HG02759 (cell line): ENCODE results near the gene ALLC.

Source experiments
- ATAC-seq: cut with Tn5 transposase; IDR thresholded peaks from one replicate; pipeline ENCODE4 v1.9.1; 2021; ENCODE audit warnings: mild to moderate bottlenecking, moderate library complexity; ENCODE audit not compliant: unreplicated experiment

Gene ALLC

GRCh38 chr2:3708576-3708975 lies 50.6 kb downstream of the ALLC start:
- no peak for ATAC-seq

DNA sequence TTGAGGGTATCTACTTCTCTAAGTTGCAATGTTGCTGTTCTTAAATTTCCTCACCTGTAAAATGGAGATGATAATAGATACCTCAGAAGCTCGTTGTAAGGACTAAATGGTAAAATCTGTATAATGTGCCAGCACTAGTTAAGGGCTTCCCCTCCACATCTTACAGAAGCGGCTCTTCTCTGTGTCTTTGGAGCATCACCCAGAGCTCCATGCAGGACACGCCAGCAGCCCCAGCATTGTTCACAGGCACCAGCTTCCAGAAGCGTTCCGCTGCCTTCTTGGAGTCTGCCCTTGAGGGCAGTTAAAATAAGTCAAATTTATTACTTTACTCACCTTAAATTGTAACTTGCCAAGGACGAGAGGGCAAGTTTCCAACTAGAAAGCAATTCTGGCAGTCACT lies 51.2 kb downstream of the ALLC start:
- ATAC-seq = no peak

- no peak for ATAC-seq
Measured at GRCh38 chr2:3712424-3712823, 54.4 kb downstream of the ALLC start.

GRCh38 chr2:3712831-3713503 lies 55.0 kb downstream of the ALLC start:
- no peak for ATAC-seq

- no peak for ATAC-seq
Measured at GRCh38 chr2:3718679-3719078, 60.7 kb downstream of the ALLC start.

DNA sequence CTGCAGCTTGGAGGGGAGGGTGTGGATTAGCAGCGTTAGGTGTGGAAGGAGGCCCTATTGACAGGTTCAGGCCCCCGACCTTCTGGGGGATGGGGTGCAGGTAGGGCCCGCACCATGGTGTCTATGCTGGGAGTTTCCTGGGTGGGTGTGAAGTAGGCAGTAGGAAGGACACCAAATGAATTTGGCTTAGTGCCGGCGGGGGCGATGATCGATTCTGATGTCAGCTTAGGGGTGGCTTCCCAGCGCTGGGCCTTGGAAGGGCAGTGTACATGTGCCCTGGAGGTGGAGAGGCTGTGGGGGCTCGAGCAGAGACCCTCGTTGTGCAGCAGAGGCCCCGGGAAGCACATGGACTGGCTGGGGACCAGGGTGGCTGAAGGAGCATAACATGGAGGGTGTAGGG lies 67.0 kb downstream of the ALLC start:
- ATAC-seq = no peak

DNA sequence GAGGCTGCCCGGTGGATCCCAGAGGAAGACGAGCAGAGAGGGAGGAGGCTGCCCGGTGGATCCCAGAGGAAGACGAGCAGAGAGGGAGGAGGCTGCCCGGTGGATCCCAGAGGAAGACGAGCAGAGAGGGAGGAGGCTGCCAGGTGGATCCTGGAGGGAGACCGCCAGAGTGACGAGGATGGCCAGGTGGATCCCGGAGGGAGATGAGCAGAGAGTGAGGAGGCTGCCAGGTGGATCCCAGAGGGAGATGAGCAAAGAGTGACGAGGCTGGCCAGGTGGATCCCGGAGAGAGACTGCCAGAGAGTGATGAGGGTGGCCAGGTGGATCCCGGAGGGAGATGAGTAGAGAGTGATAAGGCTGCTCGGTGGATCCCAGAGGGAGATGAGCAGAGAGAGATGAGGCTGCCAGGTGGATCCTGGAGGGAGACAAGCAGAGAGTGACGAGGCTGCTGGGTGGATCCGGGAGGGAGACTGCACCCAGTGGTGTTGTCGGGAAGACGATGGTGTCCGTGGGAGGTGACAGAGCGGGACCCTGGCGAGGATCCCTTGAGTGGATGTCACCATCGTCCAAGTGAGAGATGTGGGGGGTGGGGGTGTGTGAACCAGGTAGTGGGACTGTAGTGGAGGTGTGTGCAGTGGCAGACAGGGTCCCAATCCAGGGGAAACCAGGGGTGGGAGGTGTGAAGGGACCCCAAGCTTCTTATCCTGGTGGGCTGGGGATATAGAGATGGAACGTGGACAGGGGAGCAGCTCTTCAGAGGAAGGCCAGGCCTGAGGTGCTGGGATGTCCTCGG lies 67.7 kb downstream of the ALLC start:
- no peak for ATAC-seq

DNA sequence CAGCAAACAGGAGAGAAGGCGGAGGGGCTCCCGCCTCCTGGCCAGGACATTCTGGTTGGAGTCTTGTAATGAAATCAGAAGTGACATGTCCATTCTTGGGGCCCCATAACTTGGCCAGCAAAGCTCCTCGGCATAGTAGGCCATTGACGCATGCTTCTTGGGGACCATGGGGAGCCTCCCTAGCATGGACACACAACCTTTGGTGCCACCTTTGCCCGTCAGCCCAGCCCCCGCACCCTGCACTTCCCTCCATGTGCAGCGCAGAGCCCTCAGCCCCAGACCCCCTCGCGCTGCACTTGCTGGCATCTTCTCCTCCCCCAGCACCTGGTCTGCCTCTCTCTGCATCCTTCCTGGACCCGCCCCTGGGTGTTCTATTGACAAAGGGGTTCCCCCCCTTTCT lies 68.5 kb downstream of the ALLC start:
- ATAC-seq = no peak

DNA sequence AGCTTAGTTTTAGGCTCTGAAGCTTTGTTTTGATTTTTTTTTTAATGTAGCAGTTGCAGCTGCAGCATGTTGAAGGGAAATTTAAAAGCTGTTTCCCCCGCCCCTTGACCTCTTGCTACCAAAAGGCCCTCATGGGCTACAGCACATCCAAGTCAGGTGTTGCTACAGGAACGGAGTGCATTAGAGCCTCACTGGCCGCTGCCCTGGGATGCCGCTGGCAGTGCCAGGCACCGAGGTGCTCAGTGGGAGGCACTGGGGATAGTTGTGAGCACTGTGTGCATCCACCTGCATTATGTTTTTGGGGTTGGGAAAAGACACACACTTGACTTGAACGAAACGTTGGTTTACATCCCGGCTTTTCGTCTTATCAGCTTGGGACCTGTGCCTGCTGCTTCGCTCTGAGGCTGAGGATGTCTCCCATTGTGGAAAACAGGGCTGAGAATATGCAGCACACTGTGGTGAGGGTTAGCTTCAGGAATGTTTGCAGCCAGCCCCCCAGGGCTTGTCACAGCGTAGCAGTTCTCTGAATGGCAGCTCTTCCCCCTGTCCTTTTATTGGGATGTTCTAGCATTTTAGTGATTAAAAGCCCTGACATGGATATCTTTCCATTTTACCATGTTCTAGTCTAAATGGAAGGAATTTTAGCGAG lies 69.5 kb downstream of the ALLC start:
- ATAC-seq = no peak

DNA sequence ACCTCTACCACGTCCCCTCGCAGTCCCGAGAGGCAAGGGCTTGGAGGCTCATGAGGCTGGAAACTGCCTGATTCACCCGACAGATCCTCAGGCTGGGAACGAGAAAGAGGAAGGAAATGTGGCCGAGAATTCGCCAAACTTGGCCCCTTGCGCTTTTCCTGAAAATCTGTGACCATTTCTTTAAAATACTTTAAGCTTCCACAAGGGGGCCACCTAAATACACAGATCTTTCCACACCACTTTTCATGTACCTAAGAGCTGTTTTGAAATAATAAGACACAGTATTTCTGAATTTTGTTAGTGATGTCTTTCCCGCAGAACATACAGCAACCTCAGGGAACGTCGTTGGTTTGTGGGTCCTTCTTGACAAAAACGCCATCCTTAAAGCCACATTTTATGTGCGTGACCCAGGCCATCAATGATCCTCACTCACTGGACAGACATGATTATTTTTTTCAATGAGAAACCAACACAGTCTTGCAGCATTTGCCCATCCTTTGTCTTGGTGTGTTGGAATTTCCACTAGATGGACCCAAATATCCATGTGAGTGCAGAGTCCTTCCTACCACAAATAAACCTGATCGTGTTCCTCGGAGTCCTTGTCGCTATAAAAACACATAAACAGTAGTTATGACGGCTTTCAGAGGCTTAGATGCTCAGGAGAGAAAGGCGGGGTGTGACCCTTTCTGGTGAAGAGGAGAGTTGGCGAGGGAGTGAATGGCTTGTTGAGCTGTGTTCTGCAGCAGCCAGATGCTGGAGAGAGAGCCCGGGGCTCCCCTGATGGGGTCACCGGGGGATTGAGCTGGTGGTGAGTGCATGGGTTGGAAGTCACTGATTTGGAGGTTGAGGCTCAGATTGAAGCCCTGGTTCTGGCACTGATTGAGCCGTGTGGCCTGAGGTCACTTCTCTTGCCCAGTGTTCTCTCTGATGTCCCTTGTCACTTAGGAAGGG lies 70.4 kb downstream of the ALLC start:
- peak; percentile 52 for ATAC-seq

GRCh38 chr2:3729055-3729448 lies 71.1 kb downstream of the ALLC start:
- ATAC-seq = no peak

DNA sequence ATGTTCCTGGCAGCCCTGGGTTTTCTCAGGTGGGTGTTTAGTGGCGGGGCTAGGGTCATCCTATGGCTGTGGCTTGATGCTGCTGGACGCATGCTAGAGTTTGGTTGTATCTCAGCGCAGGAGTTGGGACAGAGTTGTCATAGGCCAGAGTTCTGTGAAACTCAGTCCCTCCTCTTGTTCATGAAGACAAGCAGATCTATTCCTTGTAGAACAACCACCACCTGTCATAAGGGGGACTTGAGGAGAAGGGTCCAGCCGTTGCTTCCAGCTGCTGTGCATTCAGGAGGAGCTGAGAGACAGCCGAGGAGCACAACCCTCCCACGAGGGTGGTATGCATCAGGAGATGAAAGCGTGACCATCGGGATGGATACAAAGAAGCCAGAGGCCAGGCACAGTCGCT lies 71.8 kb downstream of the ALLC start:
- no peak for ATAC-seq

DNA sequence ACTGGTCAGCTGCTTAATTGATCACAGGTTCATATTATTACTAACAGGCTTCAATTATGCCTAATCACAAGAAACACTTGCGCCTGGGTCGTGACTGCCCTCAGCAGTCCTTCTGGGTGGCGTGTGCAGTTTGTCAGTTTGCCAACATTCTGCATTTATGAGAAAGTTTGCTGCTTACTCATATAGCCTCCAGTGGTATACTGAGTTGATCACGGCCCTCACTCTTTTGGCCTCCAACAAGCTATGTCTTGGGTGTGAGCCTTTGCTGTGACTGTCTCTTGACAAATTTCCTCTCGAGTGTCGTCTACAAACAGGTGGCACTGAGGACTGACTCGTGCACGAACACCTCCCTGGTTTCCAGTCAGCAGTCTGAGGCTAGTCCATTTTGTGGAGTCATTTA lies 72.6 kb downstream of the ALLC start:
- ATAC-seq = no peak

DNA sequence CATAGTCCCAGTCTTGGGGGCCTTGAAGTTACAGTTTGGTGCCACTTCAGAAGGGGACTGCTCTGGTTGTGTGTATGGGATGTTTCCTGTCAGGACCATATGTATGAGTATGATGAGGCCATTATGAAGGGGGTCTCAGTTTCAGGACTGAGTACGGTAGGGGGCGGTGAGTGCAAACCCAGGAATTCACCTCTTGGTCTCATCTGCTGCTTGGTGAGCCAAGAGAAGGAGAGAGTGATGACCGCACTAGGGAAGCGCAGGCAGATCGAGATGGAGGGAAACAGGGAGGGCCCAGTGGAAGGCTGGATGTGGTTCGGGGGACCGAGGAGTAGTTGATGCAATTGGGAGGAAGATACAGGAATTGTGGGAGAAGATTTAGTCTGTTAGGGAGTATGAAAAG lies 73.8 kb downstream of the ALLC start:
- no peak for ATAC-seq

DNA sequence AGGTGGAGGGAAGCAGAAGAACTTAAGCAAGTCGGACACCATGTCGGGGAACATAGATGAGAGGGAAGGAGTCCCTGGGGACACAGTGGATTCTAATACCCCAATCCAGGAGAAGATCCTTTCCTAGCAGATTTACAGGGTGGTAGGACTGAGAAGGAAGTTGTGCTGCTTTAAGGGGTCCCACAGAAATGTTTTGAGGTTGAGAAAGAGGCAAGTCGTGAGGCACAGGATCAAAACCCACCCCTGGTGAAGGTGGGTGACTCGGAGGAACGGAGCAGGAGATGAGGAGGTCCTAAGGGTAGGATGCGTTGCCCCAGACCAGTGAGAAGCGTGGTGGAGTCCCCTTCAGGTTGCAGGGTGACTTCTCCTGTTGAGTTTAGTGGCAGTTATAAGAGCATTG lies 78.1 kb downstream of the ALLC start:
- no peak for ATAC-seq

- no peak for ATAC-seq
Measured at GRCh38 chr2:3737128-3737527, 79.1 kb downstream of the ALLC start.

DNA sequence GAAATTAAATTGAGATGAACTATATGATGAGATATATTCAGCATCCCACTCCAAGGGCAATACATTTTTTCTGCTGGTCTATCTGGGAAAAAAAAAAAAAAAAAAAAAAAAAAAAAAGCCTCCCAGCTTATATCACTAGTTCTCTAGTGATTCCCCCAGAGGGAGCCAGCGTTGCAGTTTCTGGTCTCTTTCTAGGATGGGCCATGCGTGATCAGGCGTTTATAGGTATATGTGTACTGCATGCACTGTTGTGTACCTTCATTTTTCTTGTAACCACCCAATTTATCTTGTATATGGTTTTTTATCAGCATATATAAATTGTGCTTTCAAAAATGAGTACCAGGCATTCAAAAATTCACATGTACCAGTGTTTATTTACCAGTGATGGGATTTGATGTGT lies 80.5 kb downstream of the ALLC start:
- ATAC-seq = no peak

DNA sequence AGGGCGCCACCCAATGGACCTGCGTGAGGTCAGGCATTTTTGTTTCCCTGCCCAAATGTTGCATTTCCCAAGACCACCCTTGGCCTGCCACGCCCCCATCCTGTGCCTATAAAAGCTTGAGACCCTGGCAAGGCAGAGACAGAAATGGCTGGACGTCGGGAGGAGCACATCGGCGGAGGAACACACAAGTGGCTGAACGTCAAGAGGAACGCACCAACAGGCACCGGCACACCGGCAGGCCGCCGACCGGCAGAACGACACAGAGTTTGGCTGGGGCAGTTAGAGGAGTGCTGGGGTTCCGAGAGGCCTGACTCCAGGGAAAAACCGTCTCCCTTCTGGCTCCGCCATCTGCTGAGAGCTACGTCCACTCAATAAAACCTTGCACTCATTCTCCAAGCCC lies 81.3 kb downstream of the ALLC start:
- ATAC-seq = no peak

GRCh38 chr2:3741396-3741795 lies 83.4 kb downstream of the ALLC start:
- no peak for ATAC-seq

DNA sequence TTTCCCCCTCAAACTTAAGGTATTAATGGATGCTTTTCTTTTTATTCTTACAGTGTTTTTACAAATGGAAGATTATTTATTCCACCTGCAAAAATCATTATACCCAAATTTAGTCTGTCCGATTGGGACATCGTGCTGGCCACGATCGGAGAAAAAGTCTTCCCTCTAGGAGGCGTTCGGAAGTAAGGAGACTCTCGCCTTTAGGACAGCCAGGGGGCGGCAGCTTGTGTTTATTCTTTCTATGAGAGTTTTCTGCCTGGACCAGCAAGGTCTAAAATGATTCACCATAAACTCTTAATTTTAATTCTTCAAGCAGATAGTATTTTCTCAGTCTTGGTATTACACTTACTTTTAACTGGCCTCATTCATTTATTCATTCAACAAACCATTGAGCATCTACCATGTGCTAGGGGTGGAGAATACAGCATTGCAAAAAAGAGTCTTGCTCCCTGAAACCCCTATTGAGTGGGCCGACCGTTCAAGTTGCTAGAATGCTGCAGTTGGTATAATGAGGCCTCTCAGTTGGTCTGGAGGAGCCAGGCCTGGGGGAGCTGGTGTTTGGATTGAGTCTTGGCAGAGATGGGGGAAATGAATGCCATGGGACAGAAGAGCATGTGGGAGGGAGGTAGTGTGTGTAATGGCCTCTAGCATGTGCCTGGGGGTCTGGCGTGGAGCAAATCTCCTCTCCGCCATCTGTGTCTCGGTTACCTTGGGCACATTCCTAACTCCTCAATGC lies 84.0 kb downstream of the ALLC start:
- no peak for ATAC-seq
